Colonic mucosa (tissue), 4 donors: ENCODE results near the gene MTAP. TPM values are rescaled to one million over a fixed set of nuclear protein-coding genes. Genes with fewer than 3 reads are reported as not detected.

ENCODE experiments used
- DNase-seq: peaks from one replicate; pipeline ENCODE4 v3.0.0-alpha.2; 2020
- H3K27ac ChIP-seq: fragments of 200-600 bp; one replicate; pipeline ENCODE4 v1.8.0; 2021
- H3K27me3 ChIP-seq: fragments of 200-600 bp; one replicate; pipeline ENCODE4 v1.8.0; 2021
- H3K36me3 ChIP-seq: fragments of 200-600 bp; one replicate; pipeline ENCODE4 v1.8.0; 2021
- H3K4me1 ChIP-seq: fragments of 200-600 bp; one replicate; pipeline ENCODE4 v1.8.0; 2021; ENCODE audit warnings: mild to moderate bottlenecking
- H3K4me3 ChIP-seq: fragments of 200-600 bp; one replicate; pipeline ENCODE4 v1.8.0; 2021
- H3K9ac ChIP-seq, 2 donors: one replicate each; pipeline ENCODE4 v1.7.0; 2013; ENCODE audit warnings: control low read depth in 2 of 2, low read depth in 2 of 2, low read length in 2 of 2
- H3K9me3 ChIP-seq: fragments of 200-600 bp; one replicate; pipeline ENCODE4 v1.8.0; 2021
- CTCF ChIP-seq: fragments of 200-600 bp; IDR thresholded peaks from one replicate; pipeline ENCODE4 v1.8.0; 2022; ENCODE audit warnings: antibody characterized with exemption, mild to moderate bottlenecking
- intact Hi-C: fragments of 100-400 bp; cut with DNase I; formaldehyde crosslinking; loops from one replicate; pipeline ENCODE4 v1.14.1; 2022
- total RNA-seq, 2 donors: library from RNA; stranded (reverse); fragmentation: NEBNext Ultra II Directional in 1 of 2; extraction: Animal tissue kit (Norgen Biotek cat#: 25700) in 1 of 2; gene quantifications; one replicate each; pipeline ENCODE4 v1.2.1, GENCODE V29; 2021
- donor health status: healthy.
- donor health status: DM: no; HTN: no; CAD: no.
- donor health status: DM: no; HTN: no; CAD: no.

The MTAP gene
- total RNA-seq, 2 donors from 2014 or later: 22.0 to 24.4 TPM

- Histone ChIP-seq H3K4me1 (no peaks in the 10 kb centered on the region), H3K4me3 (no peak overlapping the region), H3K36me3 (no peaks in the 10 kb centered on the region), H3K27me3 (no peaks in the 10 kb centered on the region), H3K27ac (no peak overlapping the region), H3K9ac (no peak overlapping the region), H3K9me3 (no peaks in the 10 kb centered on the region)
- intact Hi-C loops: no loop called here
- no peak for DNase-seq
- TF ChIP-seq CTCF: no peak
These were observed 133.2 kb downstream of the MTAP start for GRCh38 chr9:21935631-21936030.

- TF ChIP-seq CTCF: no peak
- Histone ChIP-seq H3K4me3 (no peak overlapping the region), H3K9ac (no peak overlapping the region), H3K27me3 (no peaks in the 10 kb centered on the region), H3K36me3 (no peaks in the 10 kb centered on the region), H3K27ac (no peak overlapping the region), H3K4me1 (no peaks in the 10 kb centered on the region), H3K9me3 (no peaks in the 10 kb centered on the region)
- DNase-seq: no peak
- intact Hi-C loops: no loop called here
These were observed 133.7 kb downstream of the MTAP start for GRCh38 chr9:21936161-21936560.

- Histone ChIP-seq H3K9me3 (no peaks in the 10 kb centered on the region), H3K36me3 (no peaks in the 10 kb centered on the region), H3K27me3 (peaks cover 4% of the 10 kb centered on the region), H3K9ac (no peak overlapping the region), H3K27ac (no peak overlapping the region), H3K4me1 (no peaks in the 10 kb centered on the region), H3K4me3 (no peak overlapping the region)
- DNase-seq: no peak
- no peak for TF ChIP-seq CTCF
- intact Hi-C loops: no loop called here
These were observed 139.0 kb downstream of the MTAP start for GRCh38 chr9:21941337-21941995.

DNA sequence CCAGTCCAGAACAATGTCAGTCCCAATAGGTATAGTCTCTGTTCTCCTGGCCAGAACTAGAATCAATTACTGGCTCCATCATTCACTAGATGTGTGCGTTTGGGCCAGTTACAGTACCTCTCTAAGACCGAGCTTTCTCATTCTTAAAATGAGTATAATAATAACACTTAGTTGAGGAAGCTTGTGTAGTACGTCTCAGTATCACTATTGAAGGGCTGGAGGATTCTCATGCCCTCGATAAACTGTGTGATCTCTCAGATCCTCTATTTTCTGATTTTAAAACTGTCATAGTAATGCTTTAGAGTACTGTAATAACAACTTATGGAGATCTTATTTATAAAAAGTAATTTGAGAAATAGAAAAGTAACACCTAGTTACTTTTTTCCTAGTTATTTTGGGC is 141.0 kb downstream of the MTAP start:
- Histone ChIP-seq H3K9ac (no peak overlapping the region), H3K27me3 (peaks cover 4% of the 10 kb centered on the region), H3K9me3 (no peaks in the 10 kb centered on the region), H3K36me3 (no peaks in the 10 kb centered on the region), H3K4me3 (no peak overlapping the region), H3K27ac (no peak overlapping the region), H3K4me1 (no peaks in the 10 kb centered on the region)
- TF ChIP-seq CTCF: no peak
- intact Hi-C loops: no loop called here
- DNase-seq: no peak

GRCh38 chr9:21945606-21946005 is 143.2 kb downstream of the MTAP start:
- Histone ChIP-seq H3K27ac (no peak overlapping the region), H3K4me1 (no peaks in the 10 kb centered on the region), H3K4me3 (no peak overlapping the region), H3K9ac (no peak overlapping the region), H3K36me3 (no peaks in the 10 kb centered on the region), H3K9me3 (no peaks in the 10 kb centered on the region), H3K27me3 (peaks cover 4% of the 10 kb centered on the region)
- DNase-seq: no peak
- intact Hi-C loops: no loop called here
- TF ChIP-seq CTCF: no peak
